ENCODE data around the gene GRK2.

- TF ChIP-seq, protein P1, sequence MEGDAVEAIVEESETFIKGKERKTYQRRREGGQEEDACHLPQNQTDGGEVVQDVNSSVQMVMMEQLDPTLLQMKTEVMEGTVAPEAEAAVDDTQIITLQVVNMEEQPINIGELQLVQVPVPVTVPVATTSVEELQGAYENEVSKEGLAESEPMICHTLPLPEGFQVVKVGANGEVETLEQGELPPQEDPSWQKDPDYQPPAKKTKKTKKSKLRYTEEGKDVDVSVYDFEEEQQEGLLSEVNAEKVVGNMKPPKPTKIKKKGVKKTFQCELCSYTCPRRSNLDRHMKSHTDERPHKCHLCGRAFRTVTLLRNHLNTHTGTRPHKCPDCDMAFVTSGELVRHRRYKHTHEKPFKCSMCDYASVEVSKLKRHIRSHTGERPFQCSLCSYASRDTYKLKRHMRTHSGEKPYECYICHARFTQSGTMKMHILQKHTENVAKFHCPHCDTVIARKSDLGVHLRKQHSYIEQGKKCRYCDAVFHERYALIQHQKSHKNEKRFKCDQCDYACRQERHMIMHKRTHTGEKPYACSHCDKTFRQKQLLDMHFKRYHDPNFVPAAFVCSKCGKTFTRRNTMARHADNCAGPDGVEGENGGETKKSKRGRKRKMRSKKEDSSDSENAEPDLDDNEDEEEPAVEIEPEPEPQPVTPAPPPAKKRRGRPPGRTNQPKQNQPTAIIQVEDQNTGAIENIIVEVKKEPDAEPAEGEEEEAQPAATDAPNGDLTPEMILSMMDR (IDR thresholded peaks at IDR 0.05) = no peak
- TF ChIP-seq POLR2A (IDR thresholded peaks at IDR 0.05) = no peak
These were observed 7.2 kb downstream of the GRK2 start for GRCh38 chr11:67273260-67273990.

Data from right lobe of liver (tissue), 4 donors.